H1 (cell line): ENCODE results near the gene APPL2. TPM values are rescaled to one million over a fixed set of nuclear protein-coding genes. Genes with fewer than 3 reads are reported as not detected.

ENCODE experiments used
- CTCF ChIA-PET: fragments of 300-600 bp; sonication (Branson Sonifier 250); formaldehyde crosslinking; loops from one replicate; lab custom pipeline; 2021; ENCODE audit not compliant: partially characterized antibody; lab: Charles Lee
- POLR2A ChIA-PET: fragments of 300-600 bp; sonication (Branson Sonifier 250); formaldehyde crosslinking; loops from one replicate; lab custom pipeline; 2021; ENCODE audit warnings: inconsistent platforms; ENCODE audit not compliant: partially characterized antibody; lab: Charles Lee
- DNase-seq, 2 experiments: peaks; one replicate each; pipeline versions ENCODE4 v3.0.0 to v3.0.0-alpha.2; 2010 to 2022; ENCODE audit warnings: low spot score in 2 of 2, low read depth in 1 of 2, mixed read lengths in 1 of 2
- FAIRE-seq: peaks from 2 replicates; lab custom pipeline; 2011; peaks lifted over from hg19 to GRCh38; lab: Jason Lieb, UNC
- H2AFZ ChIP-seq: 2 replicates; pipeline ENCODE4 v1.8.1; 2012; ENCODE audit warnings: low read length, inconsistent platforms
- H2AK5ac ChIP-seq: 2 replicates; pipeline ENCODE4 v1.6.1; 2013; ENCODE audit warnings: low read depth, low read length
- H2BK120ac ChIP-seq: replicated peaks from 2 replicates; pipeline ENCODE3; 2013; ENCODE audit warnings: low read depth, low read length, inconsistent platforms
- H2BK12ac ChIP-seq: 2 replicates; pipeline ENCODE4 v1.6.1; 2013; ENCODE audit warnings: low read depth, low read length
- H2BK15ac ChIP-seq: 2 replicates; pipeline ENCODE4 v1.6.1; 2013; ENCODE audit warnings: low read length
- H2BK20ac ChIP-seq: 2 replicates; pipeline ENCODE4 v1.6.1; 2013; ENCODE audit warnings: low read length
- H2BK5ac ChIP-seq: 2 replicates; pipeline ENCODE4 v1.6.1; 2013; ENCODE audit warnings: low read depth, low read length
- H3K14ac ChIP-seq: 2 replicates; pipeline ENCODE4 v1.6.1; 2013; ENCODE audit warnings: inconsistent platforms; ENCODE audit not compliant: insufficient read length
- H3K18ac ChIP-seq: 2 replicates; pipeline ENCODE4 v1.6.1; 2013; ENCODE audit warnings: low read length; ENCODE audit errors: extremely low read depth
- H3K23ac ChIP-seq: 2 replicates; pipeline ENCODE4 v1.6.1; 2013; ENCODE audit warnings: inconsistent platforms; ENCODE audit not compliant: insufficient read length
- H3K23me2 ChIP-seq: 2 replicates; pipeline ENCODE4 v1.6.1; 2013; ENCODE audit warnings: low read depth, low read length
- H3K27ac ChIP-seq: 2 replicates; pipeline ENCODE4 v1.6.1; 2011; ENCODE audit warnings: low read depth, low read length, inconsistent platforms
- H3K27me3 ChIP-seq, 4 experiments: replicated peaks in 1 of 4; 1 replicate in 1 of 4; 2 replicates in 3 of 4; pipeline versions ENCODE4 v1.6.1 to v1.8.1; 2011 to 2013; ENCODE audit warnings: low read length in 3 of 4, mild to moderate bottlenecking in 3 of 4, inconsistent platforms in 2 of 4, mixed read lengths in 2 of 4, moderate library complexity in 1 of 4; ENCODE audit not compliant: control insufficient read depth in 3 of 4, insufficient read depth in 3 of 4; ENCODE audit errors: extremely low read depth in 1 of 4
- H3K36me3 ChIP-seq, 4 experiments: 2 replicates each; pipeline versions ENCODE4 v1.6.1 to v1.8.1; 2011 to 2013; ENCODE audit warnings: mild to moderate bottlenecking in 4 of 4, low read length in 3 of 4, moderate library complexity in 2 of 4, control low read depth in 1 of 4, inconsistent platforms in 1 of 4; ENCODE audit not compliant: insufficient read depth in 4 of 4, control insufficient read depth in 2 of 4
- H3K4ac ChIP-seq: replicated peaks from 2 replicates; pipeline ENCODE3; 2013; ENCODE audit warnings: low read length, low read depth, mixed read lengths, inconsistent platforms; ENCODE audit not compliant: insufficient read length
- H3K4me1 ChIP-seq, 4 experiments: replicated peaks in 1 of 4; 1 replicate in 1 of 4; 2 replicates in 3 of 4; pipeline versions ENCODE4 v1.6.1 to v1.8.1; 2011 to 2013; ENCODE audit warnings: low read length in 3 of 4, inconsistent platforms in 2 of 4, mixed read lengths in 1 of 4; ENCODE audit not compliant: insufficient read depth in 4 of 4, control insufficient read depth in 3 of 4
- H3K4me2 ChIP-seq, 2 experiments: 2 replicates each; pipeline versions ENCODE4 v1.6.1 to v1.8.1; 2011 to 2013; ENCODE audit warnings: low read depth in 2 of 2, low read length in 2 of 2, control low read depth in 1 of 2, inconsistent platforms in 1 of 2, mild to moderate bottlenecking in 1 of 2; ENCODE audit not compliant: insufficient read depth in 1 of 2
- H3K4me3 ChIP-seq, 4 experiments: fragments of 200-600, 300-600 bp in 1 of 4; sonication (generic), shearing (Covaris generic), sonication (Bioruptor Twin) in 1 of 4; 2 replicates each; pipeline versions ENCODE4 v1.5.1 to v1.8.1; 2011 to 2016; ENCODE audit warnings: low read length in 4 of 4, low read depth in 3 of 4, control low read depth in 2 of 4, inconsistent platforms in 2 of 4, mild to moderate bottlenecking in 2 of 4, mixed read lengths in 1 of 4, moderate library complexity in 1 of 4; ENCODE audit not compliant: insufficient read depth in 2 of 4; ENCODE audit errors: extremely low read depth in 1 of 4
- H3K56ac ChIP-seq: replicated peaks from 2 replicates; pipeline ENCODE3; 2013; ENCODE audit warnings: low read depth, mild to moderate bottlenecking, mixed read lengths, low read length, inconsistent platforms; ENCODE audit not compliant: insufficient read length
- H3K79me1 ChIP-seq: 2 replicates; pipeline ENCODE4 v1.6.1; 2013; ENCODE audit warnings: low read depth, low read length, control low read depth
- H3K79me2 ChIP-seq, 2 experiments: 2 replicates each; pipeline versions ENCODE4 v1.6.1 to v1.8.1; 2012 to 2013; ENCODE audit warnings: low read length in 2 of 2, mild to moderate bottlenecking in 2 of 2, inconsistent platforms in 1 of 2; ENCODE audit not compliant: insufficient read depth in 2 of 2, control insufficient read depth in 1 of 2
- H3K9ac ChIP-seq, 4 experiments: replicated peaks in 1 of 4; 1 replicate in 1 of 4; 2 replicates in 3 of 4; pipeline versions ENCODE4 v1.6.1 to v1.8.1; 2011 to 2013; ENCODE audit warnings: low read depth in 3 of 4, low read length in 3 of 4, control low read depth in 2 of 4, mild to moderate bottlenecking in 2 of 4, moderate library complexity in 2 of 4, inconsistent platforms in 1 of 4; ENCODE audit errors: extremely low read depth in 1 of 4
- H3K9me3 ChIP-seq, 2 experiments: 2 replicates each; pipeline versions ENCODE4 v1.6.1 to v1.8.1; 2012 to 2013; ENCODE audit warnings: mild to moderate bottlenecking in 2 of 2, moderate library complexity in 2 of 2, control low read depth in 1 of 2, inconsistent platforms in 1 of 2, low read depth in 1 of 2, low read length in 1 of 2, mixed read lengths in 1 of 2; ENCODE audit not compliant: insufficient read depth in 2 of 2
- H4K20me1 ChIP-seq, 2 experiments: replicated peaks in 1 of 2; 2 replicates each; pipeline versions ENCODE3 to v1.8.1; 2011 to 2013; ENCODE audit warnings: inconsistent platforms in 2 of 2, low read length in 2 of 2, mild to moderate bottlenecking in 1 of 2; ENCODE audit not compliant: insufficient read depth in 2 of 2, control insufficient read depth in 1 of 2
- H4K5ac ChIP-seq: 2 replicates; pipeline ENCODE4 v1.6.1; 2013; ENCODE audit warnings: low read length, low read depth, mixed read lengths, inconsistent platforms; ENCODE audit not compliant: insufficient read length
- H4K8ac ChIP-seq: 2 replicates; pipeline ENCODE4 v1.8.0; 2013; ENCODE audit warnings: mild to moderate bottlenecking, moderate library complexity, low read length, inconsistent platforms; ENCODE audit not compliant: insufficient read depth; ENCODE audit errors: extremely low read depth
- H4K91ac ChIP-seq: replicated peaks from 2 replicates; pipeline ENCODE3; 2013; ENCODE audit warnings: low read length, mixed read lengths, inconsistent platforms; ENCODE audit not compliant: insufficient read length
- CHD1 ChIP-seq: IDR thresholded peaks from 2 replicates; pipeline ENCODE4 v1.6.1; 2012; ENCODE audit warnings: low read depth, low read length, improper control_type of control experiment
- RBBP5 ChIP-seq: IDR thresholded peaks from 2 replicates; pipeline ENCODE4 v1.7.1; 2012; ENCODE audit warnings: low read depth, mild to moderate bottlenecking, inconsistent platforms, low read length, moderate library complexity, borderline replicate concordance
- SIRT6 ChIP-seq: IDR thresholded peaks from one replicate; pipeline ENCODE4 v1.7.1; 2012; ENCODE audit warnings: low read length, inconsistent platforms
- WGBS, 2 experiments: shearing (Covaris generic) in 1 of 2; methylation state at CpG; one replicate each; pipeline versions ENCODE4 v1.1.6 to v1.1.7; 2013 to 2015; ENCODE audit warnings: low lambda C conversion rate in 2 of 2, mixed read lengths in 2 of 2, inconsistent platforms in 1 of 2, low coverage in 1 of 2, missing lambda C conversion rate in 1 of 2; ENCODE audit not compliant: insufficient replicate concordance in 2 of 2, insufficient coverage in 1 of 2, insufficient read length in 1 of 2; ENCODE audit errors: extremely low coverage in 1 of 2, missing lambda C conversion rate in 1 of 2; 5-methylcytosine and 5-hydroxymethylcytosine counted together
- polyA plus RNA-seq, 7 experiments: library from polyadenylated mRNA; depleted of rRNA in 3 of 7; stranded (reverse) in 5 of 7; unstranded in 2 of 7; fragments of >200 nt in 5 of 7; fragments of 200-250 nt in 2 of 7; gene quantifications; 1 replicate in 5 of 7; 2 replicates in 1 of 7; 4 replicates in 1 of 7; pipeline versions ENCODE4 v1.2.1 to v1.2.3, GENCODE V29; 2011 to 2013; ENCODE audit warnings: missing spikeins in 2 of 7, mixed read lengths in 2 of 7
- total RNA-seq: library from RNA; stranded (reverse); fragmentation: NEBNext Ultra II Directional; extraction: Animal tissue kit (Norgen Biotek cat#: 25700); gene quantifications from 2 replicates; pipeline ENCODE4 v1.2.1, GENCODE V29; 2021

The APPL2 gene
- total and polyA plus RNA-seq, 2 of the 8 experiments (the other 6 are each of a cell fraction or from before 2014, with no cell fraction given), result 8.9 to 22.9 TPM

GRCh38 chr12:105240228-105240627 is 4.3 kb upstream of the APPL2 start:
- no peak overlapping the region for H2BK15ac ChIP-seq
- DNase-seq (no peak), FAIRE-seq (no peak)
- CTCF ChIA-PET, result no interaction called here
- no peak for TF ChIP-seq CHD1
- TF ChIP-seq RBBP5, result no peak
- no peak for TF ChIP-seq SIRT6
- peaks cover 5 to 6% of the 10 kb centered on the region in 2 experiments; a peak in 3 of 4 replicates for H3K9me3 ChIP-seq
- H3K56ac ChIP-seq, result no peak overlapping the region
- no peak overlapping the region for H4K8ac ChIP-seq
- no peak overlapping the region for H2BK120ac ChIP-seq
- H3K4me1 ChIP-seq, result peaks cover 0 to 1% (median 0%) of the 10 kb centered on the region in 4 experiments; a peak in 1 of 7 replicates
- no peak overlapping the region for H3K23ac ChIP-seq
- no peaks in the 10 kb centered on the region for H3K79me1 ChIP-seq
- peaks cover 0 to 3% (median under 1%) of the 10 kb centered on the region in 4 experiments; a peak in 3 of 7 replicates for H3K27me3 ChIP-seq
- H2BK5ac ChIP-seq, result no peak overlapping the region
- peaks cover 1% of the 10 kb centered on the region for H3K23me2 ChIP-seq
- H4K91ac ChIP-seq, result no peak overlapping the region
- H3K4me2 ChIP-seq, result no peak overlapping the region
- H4K20me1 ChIP-seq, result no peaks in the 10 kb centered on the region
- no peak overlapping the region for H4K5ac ChIP-seq
- peaks cover 0 to 2% of the 10 kb centered on the region in 2 experiments; a peak in 1 of 4 replicates for H3K79me2 ChIP-seq
- H3K14ac ChIP-seq, result no peak overlapping the region
- H3K18ac ChIP-seq, result no peak overlapping the region
- no peak overlapping the region for H2BK12ac ChIP-seq
- H2BK20ac ChIP-seq, result no peak overlapping the region
- no peak overlapping the region for H3K27ac ChIP-seq
- no peak overlapping the region for H2AFZ ChIP-seq
- no peak overlapping the region for H2AK5ac ChIP-seq
- 0 out of 8 replicates have a peak, but pooled peaks cover 0 to under 1% (median 0%) of the 10 kb centered on the region in 4 experiments for H3K36me3 ChIP-seq
- no peak overlapping the region for H3K4me3 ChIP-seq
- H3K9ac ChIP-seq, result no peak overlapping the region
- no peak overlapping the region for H3K4ac ChIP-seq
- POLR2A ChIA-PET, result no interaction called here
- 85% methylated on average over 1 of the region's 1 CpG; no CpG with 5 or more reads in 1 of the 2 experiments for WGBS, 2 experiments
